Measurements from ENCODE around the gene PPP2R5E.

DNA sequence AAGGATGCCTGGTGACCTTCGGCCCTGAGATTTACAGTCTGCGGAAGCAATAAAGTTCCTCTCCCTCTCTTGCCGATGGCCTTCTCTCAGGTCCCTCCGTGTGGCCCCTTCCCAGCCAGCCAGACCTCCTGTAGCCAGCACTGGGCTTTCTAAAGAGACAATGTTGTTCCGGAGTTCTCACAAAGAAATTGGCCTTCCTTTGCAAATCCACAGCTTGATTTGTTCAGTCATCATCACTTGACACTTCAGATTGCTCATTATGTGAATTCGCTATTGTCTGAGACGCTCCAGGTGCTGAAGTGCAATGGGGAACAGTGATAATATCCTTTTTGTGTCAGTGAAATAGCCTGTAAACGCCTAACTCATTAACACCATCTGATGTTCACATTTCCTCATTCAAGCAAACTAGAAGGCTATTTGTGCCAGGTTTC lies 180.8 kb downstream of the PPP2R5E start:
- no peak for TF ChIP-seq GATAD2B (IDR thresholded peaks at IDR 0.05; ENCODE audit: borderline replicate concordance)
- TF ChIP-seq POLR2AphosphoS5 (IDR thresholded peaks at IDR 0.05; ENCODE audit: control insufficient read depth, insufficient read depth, low read depth, low read length), result no peak
- TF ChIP-seq, protein P1, sequence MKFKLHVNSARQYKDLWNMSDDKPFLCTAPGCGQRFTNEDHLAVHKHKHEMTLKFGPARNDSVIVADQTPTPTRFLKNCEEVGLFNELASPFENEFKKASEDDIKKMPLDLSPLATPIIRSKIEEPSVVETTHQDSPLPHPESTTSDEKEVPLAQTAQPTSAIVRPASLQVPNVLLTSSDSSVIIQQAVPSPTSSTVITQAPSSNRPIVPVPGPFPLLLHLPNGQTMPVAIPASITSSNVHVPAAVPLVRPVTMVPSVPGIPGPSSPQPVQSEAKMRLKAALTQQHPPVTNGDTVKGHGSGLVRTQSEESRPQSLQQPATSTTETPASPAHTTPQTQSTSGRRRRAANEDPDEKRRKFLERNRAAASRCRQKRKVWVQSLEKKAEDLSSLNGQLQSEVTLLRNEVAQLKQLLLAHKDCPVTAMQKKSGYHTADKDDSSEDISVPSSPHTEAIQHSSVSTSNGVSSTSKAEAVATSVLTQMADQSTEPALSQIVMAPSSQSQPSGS (CRISPR knock-in tag; IDR thresholded peaks at IDR 0.05), result no peak
- TF ChIP-seq ZNF146 (CRISPR knock-in tag; IDR thresholded peaks at IDR 0.05; ENCODE audit: unreplicated experiment), result no peak
- TF ChIP-seq, protein P2, sequence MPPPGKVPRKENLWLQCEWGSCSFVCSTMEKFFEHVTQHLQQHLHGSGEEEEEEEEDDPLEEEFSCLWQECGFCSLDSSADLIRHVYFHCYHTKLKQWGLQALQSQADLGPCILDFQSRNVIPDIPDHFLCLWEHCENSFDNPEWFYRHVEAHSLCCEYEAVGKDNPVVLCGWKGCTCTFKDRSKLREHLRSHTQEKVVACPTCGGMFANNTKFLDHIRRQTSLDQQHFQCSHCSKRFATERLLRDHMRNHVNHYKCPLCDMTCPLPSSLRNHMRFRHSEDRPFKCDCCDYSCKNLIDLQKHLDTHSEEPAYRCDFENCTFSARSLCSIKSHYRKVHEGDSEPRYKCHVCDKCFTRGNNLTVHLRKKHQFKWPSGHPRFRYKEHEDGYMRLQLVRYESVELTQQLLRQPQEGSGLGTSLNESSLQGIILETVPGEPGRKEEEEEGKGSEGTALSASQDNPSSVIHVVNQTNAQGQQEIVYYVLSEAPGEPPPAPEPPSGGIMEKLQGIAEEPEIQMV (tag; conservative IDR thresholded peaks at IDR 0.05; ENCODE audit: low read depth), result no peak
- no peak for TF ChIP-seq MXI1 (IDR thresholded peaks at IDR 0.05; ENCODE audit: low read depth, low read length)
- TF ChIP-seq ELF4 (CRISPR knock-in tag; IDR thresholded peaks at IDR 0.05), result no peak
